Measurements from ENCODE around the gene WIPF2.

DNA sequence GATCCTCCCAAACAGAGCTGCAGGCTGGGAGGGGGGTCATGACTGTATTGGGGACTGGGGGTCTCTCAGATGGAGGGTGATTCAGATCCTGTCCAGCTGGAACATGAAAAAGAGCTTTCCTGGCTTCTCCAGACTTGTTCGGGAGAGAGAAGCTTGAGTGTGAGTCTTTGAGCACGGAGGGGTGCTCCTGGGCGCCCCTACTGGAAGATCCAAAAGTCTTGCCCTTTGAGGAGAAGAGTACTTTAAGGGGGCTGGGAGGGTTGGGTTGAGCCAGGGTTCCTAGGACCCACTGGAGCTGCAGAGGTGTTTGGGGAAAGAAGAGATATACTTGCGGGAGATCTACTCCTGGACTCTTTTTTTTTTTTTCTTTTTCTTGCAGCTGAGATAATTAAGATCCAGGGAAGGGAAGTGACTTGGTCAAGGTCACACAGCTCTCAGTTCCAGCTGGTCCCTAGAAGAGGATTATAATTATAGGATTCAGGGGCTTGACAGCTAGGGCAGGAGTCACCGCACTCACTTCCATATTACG is 98.3 kb downstream of the WIPF2 start:
- TF ChIP-seq TAF1 (IDR thresholded peaks at IDR 0.05; ENCODE audit: borderline replicate concordance, insufficient read depth, low read length) (no peak), POLR2AphosphoS5 (IDR thresholded peaks at IDR 0.05; ENCODE audit: low read depth, low read length) (0 out of 2 replicates have a peak, but pooled peaks have one; percentile 5), SIN3A (IDR thresholded peaks at IDR 0.05; ENCODE audit: borderline replicate concordance, insufficient read depth, low read length) (no peak; the same call in 1 of the 2 replicates), FOXP2 (optimal IDR thresholded peaks at IDR 0.05; ENCODE audit: borderline replicate concordance, extremely low read depth, extremely low read length, insufficient read depth) (no peak)
- TF ChIP-seq, protein P1, sequence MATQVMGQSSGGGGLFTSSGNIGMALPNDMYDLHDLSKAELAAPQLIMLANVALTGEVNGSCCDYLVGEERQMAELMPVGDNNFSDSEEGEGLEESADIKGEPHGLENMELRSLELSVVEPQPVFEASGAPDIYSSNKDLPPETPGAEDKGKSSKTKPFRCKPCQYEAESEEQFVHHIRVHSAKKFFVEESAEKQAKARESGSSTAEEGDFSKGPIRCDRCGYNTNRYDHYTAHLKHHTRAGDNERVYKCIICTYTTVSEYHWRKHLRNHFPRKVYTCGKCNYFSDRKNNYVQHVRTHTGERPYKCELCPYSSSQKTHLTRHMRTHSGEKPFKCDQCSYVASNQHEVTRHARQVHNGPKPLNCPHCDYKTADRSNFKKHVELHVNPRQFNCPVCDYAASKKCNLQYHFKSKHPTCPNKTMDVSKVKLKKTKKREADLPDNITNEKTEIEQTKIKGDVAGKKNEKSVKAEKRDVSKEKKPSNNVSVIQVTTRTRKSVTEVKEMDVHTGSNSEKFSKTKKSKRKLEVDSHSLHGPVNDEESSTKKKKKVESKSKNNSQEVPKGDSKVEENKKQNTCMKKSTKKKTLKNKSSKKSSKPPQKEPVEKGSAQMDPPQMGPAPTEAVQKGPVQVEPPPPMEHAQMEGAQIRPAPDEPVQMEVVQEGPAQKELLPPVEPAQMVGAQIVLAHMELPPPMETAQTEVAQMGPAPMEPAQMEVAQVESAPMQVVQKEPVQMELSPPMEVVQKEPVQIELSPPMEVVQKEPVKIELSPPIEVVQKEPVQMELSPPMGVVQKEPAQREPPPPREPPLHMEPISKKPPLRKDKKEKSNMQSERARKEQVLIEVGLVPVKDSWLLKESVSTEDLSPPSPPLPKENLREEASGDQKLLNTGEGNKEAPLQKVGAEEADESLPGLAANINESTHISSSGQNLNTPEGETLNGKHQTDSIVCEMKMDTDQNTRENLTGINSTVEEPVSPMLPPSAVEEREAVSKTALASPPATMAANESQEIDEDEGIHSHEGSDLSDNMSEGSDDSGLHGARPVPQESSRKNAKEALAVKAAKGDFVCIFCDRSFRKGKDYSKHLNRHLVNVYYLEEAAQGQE (IDR thresholded peaks at IDR 0.05; ENCODE audit: insufficient read depth in 1 of 2, low read depth in 2 of 2, low read length in 2 of 2): no peak

Data from PFSK-1 (cell line).